A549 treated with AZD2906 at 1 μM for 4 hours (cell line): Measurements from ENCODE around the gene SLC5A8. TPM values are rescaled to one million over a fixed set of nuclear protein-coding genes. Genes with fewer than 3 reads are reported as not detected.

Source experiments
- total RNA-seq: library from RNA; stranded (reverse); fragments of 200-300 nt; extraction: Qiagen RNA extraction; gene quantifications from 5 replicates; pipeline ENCODE4 v1.2.3, GENCODE V29; 2022

The SLC5A8 gene, protein sequence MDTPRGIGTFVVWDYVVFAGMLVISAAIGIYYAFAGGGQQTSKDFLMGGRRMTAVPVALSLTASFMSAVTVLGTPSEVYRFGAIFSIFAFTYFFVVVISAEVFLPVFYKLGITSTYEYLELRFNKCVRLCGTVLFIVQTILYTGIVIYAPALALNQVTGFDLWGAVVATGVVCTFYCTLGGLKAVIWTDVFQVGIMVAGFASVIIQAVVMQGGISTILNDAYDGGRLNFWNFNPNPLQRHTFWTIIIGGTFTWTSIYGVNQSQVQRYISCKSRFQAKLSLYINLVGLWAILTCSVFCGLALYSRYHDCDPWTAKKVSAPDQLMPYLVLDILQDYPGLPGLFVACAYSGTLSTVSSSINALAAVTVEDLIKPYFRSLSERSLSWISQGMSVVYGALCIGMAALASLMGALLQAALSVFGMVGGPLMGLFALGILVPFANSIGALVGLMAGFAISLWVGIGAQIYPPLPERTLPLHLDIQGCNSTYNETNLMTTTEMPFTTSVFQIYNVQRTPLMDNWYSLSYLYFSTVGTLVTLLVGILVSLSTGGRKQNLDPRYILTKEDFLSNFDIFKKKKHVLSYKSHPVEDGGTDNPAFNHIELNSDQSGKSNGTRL
- not detected in 5 replicates for total RNA-seq

DNA sequence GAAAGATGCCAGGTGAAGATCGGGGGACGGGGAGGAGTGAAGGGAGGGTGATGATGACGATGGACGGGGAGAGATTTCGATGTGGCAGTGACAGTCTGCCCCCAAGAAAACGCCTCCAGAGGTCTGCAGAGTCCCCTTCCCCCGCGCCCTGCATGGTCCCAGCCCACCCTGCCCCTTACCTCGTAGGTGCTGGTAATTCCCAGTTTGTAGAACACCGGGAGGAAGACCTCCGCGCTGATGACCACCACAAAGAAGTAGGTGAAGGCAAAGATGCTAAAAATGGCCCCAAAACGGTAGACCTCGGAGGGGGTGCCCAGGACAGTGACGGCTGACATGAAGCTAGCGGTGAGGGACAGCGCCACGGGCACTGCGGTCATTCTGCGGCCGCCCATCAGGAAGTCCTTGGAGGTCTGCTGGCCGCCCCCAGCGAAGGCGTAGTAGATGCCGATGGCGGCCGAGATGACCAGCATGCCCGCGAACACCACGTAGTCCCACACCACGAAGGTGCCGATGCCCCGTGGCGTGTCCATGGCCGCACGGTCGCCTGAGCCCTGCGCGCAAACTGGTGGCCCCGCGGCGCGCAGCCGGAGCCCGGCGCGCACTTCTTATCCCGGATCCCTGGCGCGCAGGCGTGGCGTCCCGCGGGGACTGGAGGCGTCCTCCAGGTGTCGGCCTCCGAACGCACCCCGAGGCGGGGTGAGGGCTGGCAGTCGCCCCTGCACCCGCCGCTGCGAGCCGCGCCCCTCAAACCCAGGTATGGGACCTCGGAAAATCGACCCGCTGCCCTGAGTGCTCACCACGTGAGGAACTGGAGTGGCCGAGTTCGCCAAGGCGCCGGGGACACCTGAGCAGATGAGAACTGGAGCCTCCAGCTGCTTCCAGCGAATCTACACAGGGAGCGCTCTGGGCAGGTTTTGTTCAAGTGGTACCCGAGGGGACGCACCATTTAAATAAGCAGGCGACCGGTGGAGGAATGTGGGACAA, at the start of gene SLC5A8:
Gene SLC5A8 (minus strand): TSS at position 920 of the 984 bp plus-strand sequence. CDS start 390 bp downstream, at position 530.

Other genes with a start within 250 kb of the SLC5A8 start
- gene UTP20, start 69.9 kb upstream of the SLC5A8 start, total RNA-seq, result 12.8 to 18.3 TPM (median 13.6 TPM) in 5 replicates
- gene ARL1, start 197.5 kb upstream of the SLC5A8 start, total RNA-seq, result 55.4 to 62.3 TPM (median 56.8 TPM) in 5 replicates